H1 (cell line): ENCODE data around the gene MARS2. TPM values are rescaled to one million over a fixed set of nuclear protein-coding genes. Genes with fewer than 3 reads are reported as not detected.

Experiments
- CTCF ChIA-PET: fragments of 300-600 bp; sonication (Branson Sonifier 250); formaldehyde crosslinking; loops from one replicate; lab custom pipeline; 2021; ENCODE audit not compliant: partially characterized antibody; lab: Charles Lee
- POLR2A ChIA-PET: fragments of 300-600 bp; sonication (Branson Sonifier 250); formaldehyde crosslinking; loops from one replicate; lab custom pipeline; 2021; ENCODE audit warnings: inconsistent platforms; ENCODE audit not compliant: partially characterized antibody; lab: Charles Lee
- DNase-seq, 2 experiments: peaks; one replicate each; pipeline versions ENCODE4 v3.0.0 to v3.0.0-alpha.2; 2010 to 2022; ENCODE audit warnings: low spot score in 2 of 2, low read depth in 1 of 2, mixed read lengths in 1 of 2
- FAIRE-seq: peaks from 2 replicates; lab custom pipeline; 2011; peaks lifted over from hg19 to GRCh38; lab: Jason Lieb, UNC
- H2AFZ ChIP-seq: 2 replicates; pipeline ENCODE4 v1.8.1; 2012; ENCODE audit warnings: low read length, inconsistent platforms
- H2AK5ac ChIP-seq: 2 replicates; pipeline ENCODE4 v1.6.1; 2013; ENCODE audit warnings: low read depth, low read length
- H2BK120ac ChIP-seq: replicated peaks from 2 replicates; pipeline ENCODE3; 2013; ENCODE audit warnings: low read depth, low read length, inconsistent platforms
- H2BK12ac ChIP-seq: 2 replicates; pipeline ENCODE4 v1.6.1; 2013; ENCODE audit warnings: low read depth, low read length
- H2BK15ac ChIP-seq: 2 replicates; pipeline ENCODE4 v1.6.1; 2013; ENCODE audit warnings: low read length
- H2BK20ac ChIP-seq: 2 replicates; pipeline ENCODE4 v1.6.1; 2013; ENCODE audit warnings: low read length
- H2BK5ac ChIP-seq: 2 replicates; pipeline ENCODE4 v1.6.1; 2013; ENCODE audit warnings: low read depth, low read length
- H3K14ac ChIP-seq: 2 replicates; pipeline ENCODE4 v1.6.1; 2013; ENCODE audit warnings: inconsistent platforms; ENCODE audit not compliant: insufficient read length
- H3K18ac ChIP-seq: 2 replicates; pipeline ENCODE4 v1.6.1; 2013; ENCODE audit warnings: low read length; ENCODE audit errors: extremely low read depth
- H3K23ac ChIP-seq: 2 replicates; pipeline ENCODE4 v1.6.1; 2013; ENCODE audit warnings: inconsistent platforms; ENCODE audit not compliant: insufficient read length
- H3K23me2 ChIP-seq: 2 replicates; pipeline ENCODE4 v1.6.1; 2013; ENCODE audit warnings: low read depth, low read length
- H3K27ac ChIP-seq: 2 replicates; pipeline ENCODE4 v1.6.1; 2011; ENCODE audit warnings: low read depth, low read length, inconsistent platforms
- H3K27me3 ChIP-seq, 4 experiments: replicated peaks in 1 of 4; 1 replicate in 1 of 4; 2 replicates in 3 of 4; pipeline versions ENCODE4 v1.6.1 to v1.8.1; 2011 to 2013; ENCODE audit warnings: low read length in 3 of 4, mild to moderate bottlenecking in 3 of 4, inconsistent platforms in 2 of 4, mixed read lengths in 2 of 4, moderate library complexity in 1 of 4; ENCODE audit not compliant: control insufficient read depth in 3 of 4, insufficient read depth in 3 of 4; ENCODE audit errors: extremely low read depth in 1 of 4
- H3K36me3 ChIP-seq, 4 experiments: 2 replicates each; pipeline versions ENCODE4 v1.6.1 to v1.8.1; 2011 to 2013; ENCODE audit warnings: mild to moderate bottlenecking in 4 of 4, low read length in 3 of 4, moderate library complexity in 2 of 4, control low read depth in 1 of 4, inconsistent platforms in 1 of 4; ENCODE audit not compliant: insufficient read depth in 4 of 4, control insufficient read depth in 2 of 4
- H3K4ac ChIP-seq: replicated peaks from 2 replicates; pipeline ENCODE3; 2013; ENCODE audit warnings: low read length, low read depth, mixed read lengths, inconsistent platforms; ENCODE audit not compliant: insufficient read length
- H3K4me1 ChIP-seq, 4 experiments: replicated peaks in 1 of 4; 1 replicate in 1 of 4; 2 replicates in 3 of 4; pipeline versions ENCODE4 v1.6.1 to v1.8.1; 2011 to 2013; ENCODE audit warnings: low read length in 3 of 4, inconsistent platforms in 2 of 4, mixed read lengths in 1 of 4; ENCODE audit not compliant: insufficient read depth in 4 of 4, control insufficient read depth in 3 of 4
- H3K4me2 ChIP-seq, 2 experiments: 2 replicates each; pipeline versions ENCODE4 v1.6.1 to v1.8.1; 2011 to 2013; ENCODE audit warnings: low read depth in 2 of 2, low read length in 2 of 2, control low read depth in 1 of 2, inconsistent platforms in 1 of 2, mild to moderate bottlenecking in 1 of 2; ENCODE audit not compliant: insufficient read depth in 1 of 2
- H3K4me3 ChIP-seq, 4 experiments: fragments of 200-600, 300-600 bp in 1 of 4; sonication (generic), shearing (Covaris generic), sonication (Bioruptor Twin) in 1 of 4; 2 replicates each; pipeline versions ENCODE4 v1.5.1 to v1.8.1; 2011 to 2016; ENCODE audit warnings: low read length in 4 of 4, low read depth in 3 of 4, control low read depth in 2 of 4, inconsistent platforms in 2 of 4, mild to moderate bottlenecking in 2 of 4, mixed read lengths in 1 of 4, moderate library complexity in 1 of 4; ENCODE audit not compliant: insufficient read depth in 2 of 4; ENCODE audit errors: extremely low read depth in 1 of 4
- H3K56ac ChIP-seq: replicated peaks from 2 replicates; pipeline ENCODE3; 2013; ENCODE audit warnings: low read depth, mild to moderate bottlenecking, mixed read lengths, low read length, inconsistent platforms; ENCODE audit not compliant: insufficient read length
- H3K79me1 ChIP-seq: 2 replicates; pipeline ENCODE4 v1.6.1; 2013; ENCODE audit warnings: low read depth, low read length, control low read depth
- H3K79me2 ChIP-seq, 2 experiments: 2 replicates each; pipeline versions ENCODE4 v1.6.1 to v1.8.1; 2012 to 2013; ENCODE audit warnings: low read length in 2 of 2, mild to moderate bottlenecking in 2 of 2, inconsistent platforms in 1 of 2; ENCODE audit not compliant: insufficient read depth in 2 of 2, control insufficient read depth in 1 of 2
- H3K9ac ChIP-seq, 4 experiments: replicated peaks in 1 of 4; 1 replicate in 1 of 4; 2 replicates in 3 of 4; pipeline versions ENCODE4 v1.6.1 to v1.8.1; 2011 to 2013; ENCODE audit warnings: low read depth in 3 of 4, low read length in 3 of 4, control low read depth in 2 of 4, mild to moderate bottlenecking in 2 of 4, moderate library complexity in 2 of 4, inconsistent platforms in 1 of 4; ENCODE audit errors: extremely low read depth in 1 of 4
- H3K9me3 ChIP-seq, 2 experiments: 2 replicates each; pipeline versions ENCODE4 v1.6.1 to v1.8.1; 2012 to 2013; ENCODE audit warnings: mild to moderate bottlenecking in 2 of 2, moderate library complexity in 2 of 2, control low read depth in 1 of 2, inconsistent platforms in 1 of 2, low read depth in 1 of 2, low read length in 1 of 2, mixed read lengths in 1 of 2; ENCODE audit not compliant: insufficient read depth in 2 of 2
- H4K20me1 ChIP-seq, 2 experiments: replicated peaks in 1 of 2; 2 replicates each; pipeline versions ENCODE3 to v1.8.1; 2011 to 2013; ENCODE audit warnings: inconsistent platforms in 2 of 2, low read length in 2 of 2, mild to moderate bottlenecking in 1 of 2; ENCODE audit not compliant: insufficient read depth in 2 of 2, control insufficient read depth in 1 of 2
- H4K5ac ChIP-seq: 2 replicates; pipeline ENCODE4 v1.6.1; 2013; ENCODE audit warnings: low read length, low read depth, mixed read lengths, inconsistent platforms; ENCODE audit not compliant: insufficient read length
- H4K8ac ChIP-seq: 2 replicates; pipeline ENCODE4 v1.8.0; 2013; ENCODE audit warnings: mild to moderate bottlenecking, moderate library complexity, low read length, inconsistent platforms; ENCODE audit not compliant: insufficient read depth; ENCODE audit errors: extremely low read depth
- H4K91ac ChIP-seq: replicated peaks from 2 replicates; pipeline ENCODE3; 2013; ENCODE audit warnings: low read length, mixed read lengths, inconsistent platforms; ENCODE audit not compliant: insufficient read length
- ASH2L ChIP-seq: fragments of 200-600, 300-600 bp; sonication (generic); IDR thresholded peaks from one replicate; pipeline ENCODE4 v1.7.1; 2017; ENCODE audit warnings: low read length
- BACH1 ChIP-seq: IDR thresholded peaks from 2 replicates; pipeline ENCODE4 v1.6.1; 2012; ENCODE audit warnings: low read length, improper control_type of control experiment
- JUND ChIP-seq: IDR thresholded peaks from 2 replicates; pipeline ENCODE4 v1.6.1; 2011; ENCODE audit warnings: mild to moderate bottlenecking, improper control_type of control experiment, low read length
- PHF8 ChIP-seq: fragments of 200-600 bp; sonication (generic); conservative IDR thresholded peaks from 2 replicates; pipeline ENCODE4 v1.7.1; 2012; ENCODE audit warnings: low read depth, mild to moderate bottlenecking, inconsistent platforms, low read length, moderate library complexity
- POLR2AphosphoS5 ChIP-seq: IDR thresholded peaks from 2 replicates; pipeline ENCODE4 v1.6.1; 2011; ENCODE audit warnings: low read depth, low read length
- RAD21 ChIP-seq, 2 experiments: IDR thresholded peaks in 1 of 2; conservative IDR thresholded peaks in 1 of 2; 2 replicates each; pipeline ENCODE4 v1.6.1; 2011; ENCODE audit warnings: low read depth in 2 of 2, low read length in 2 of 2, improper control_type of control experiment in 1 of 2, inconsistent platforms in 1 of 2, mild to moderate bottlenecking in 1 of 2, moderate library complexity in 1 of 2
- SIRT6 ChIP-seq: IDR thresholded peaks from one replicate; pipeline ENCODE4 v1.7.1; 2012; ENCODE audit warnings: low read length, inconsistent platforms
- TEAD4 ChIP-seq: IDR thresholded peaks from 2 replicates; pipeline ENCODE4 v1.6.1; 2012; ENCODE audit warnings: low read depth, low read length, inconsistent platforms, mixed read lengths
- USF2 ChIP-seq: IDR thresholded peaks from 2 replicates; pipeline ENCODE4 v1.6.1; 2011; ENCODE audit warnings: low read length, improper control_type of control experiment
- YY1 ChIP-seq: IDR thresholded peaks from 2 replicates; pipeline ENCODE4 v1.6.1; 2011; ENCODE audit warnings: low read depth, mild to moderate bottlenecking, low read length
- WGBS, 2 experiments: shearing (Covaris generic) in 1 of 2; methylation state at CpG; one replicate each; pipeline versions ENCODE4 v1.1.6 to v1.1.7; 2013 to 2015; ENCODE audit warnings: low lambda C conversion rate in 2 of 2, mixed read lengths in 2 of 2, inconsistent platforms in 1 of 2, low coverage in 1 of 2, missing lambda C conversion rate in 1 of 2; ENCODE audit not compliant: insufficient replicate concordance in 2 of 2, insufficient coverage in 1 of 2, insufficient read length in 1 of 2; ENCODE audit errors: extremely low coverage in 1 of 2, missing lambda C conversion rate in 1 of 2; 5-methylcytosine and 5-hydroxymethylcytosine counted together
- polyA plus RNA-seq, 7 experiments: library from polyadenylated mRNA; depleted of rRNA in 3 of 7; stranded (reverse) in 5 of 7; unstranded in 2 of 7; fragments of >200 nt in 5 of 7; fragments of 200-250 nt in 2 of 7; gene quantifications; 1 replicate in 5 of 7; 2 replicates in 1 of 7; 4 replicates in 1 of 7; pipeline versions ENCODE4 v1.2.1 to v1.2.3, GENCODE V29; 2011 to 2013; ENCODE audit warnings: missing spikeins in 2 of 7, mixed read lengths in 2 of 7
- total RNA-seq: library from RNA; stranded (reverse); fragmentation: NEBNext Ultra II Directional; extraction: Animal tissue kit (Norgen Biotek cat#: 25700); gene quantifications from 2 replicates; pipeline ENCODE4 v1.2.1, GENCODE V29; 2021
- TF ChIP-seq, protein P1 (sequence below): IDR thresholded peaks from 2 replicates; pipeline ENCODE4 v1.6.1; 2011; ENCODE audit warnings: low read depth, mild to moderate bottlenecking, low read length; ENCODE audit not compliant: insufficient read depth

The MARS2 gene
- total and polyA plus RNA-seq, 2 of the 8 experiments (the other 6 are each of a cell fraction or from before 2014, with no cell fraction given), result 15.7 to 27.2 TPM

GRCh38 chr2:197675711-197676188, 29.4 kb upstream of the MARS2 start:
- Histone ChIP-seq H4K8ac (no peak overlapping the region), H3K27ac (no peak overlapping the region), H3K23ac (no peak overlapping the region), H4K91ac (no peak overlapping the region), H3K79me2 (no peaks in the 10 kb centered on the region), H3K79me1 (no peaks in the 10 kb centered on the region), H3K23me2 (no peaks in the 10 kb centered on the region), H2BK15ac (no peak overlapping the region), H3K4me2 (peak overlapping the region; percentile 8 to 69; a peak in 3 of 4 replicates), H3K56ac (no peak overlapping the region), H2BK5ac (no peak overlapping the region), H3K4me1 (peaks cover 0 to 8% (median 4%) of the 10 kb centered on the region in 4 experiments; a peak in 5 of 7 replicates), H4K20me1 (no peaks in the 10 kb centered on the region), H3K14ac (no peak overlapping the region), H3K4ac (no peak overlapping the region), H2BK120ac (no peak overlapping the region), H2BK12ac (no peak overlapping the region), H3K9me3 (no peaks in the 10 kb centered on the region), H3K36me3 (no peaks in the 10 kb centered on the region), H4K5ac (no peak overlapping the region), H2BK20ac (no peak overlapping the region), H3K9ac (peak overlapping the region in 1 of 4 experiments; percentile 20; a peak in 1 of 7 replicates), H3K4me3 (peak overlapping the region in 3 of 4 experiments; percentile 19 to 56 (median 31); a peak in 5 of 8 replicates), H2AK5ac (no peak overlapping the region), H3K18ac (no peak overlapping the region; the same call in 1 of the 2 replicates), H3K27me3 (no peaks in the 10 kb centered on the region), H2AFZ (peak overlapping the region; percentile 70; the same call in 1 of the 2 replicates)
- POLR2A ChIA-PET, result interaction anchor here (2.0 kb wide), 1 partner anchor 176 kb away, joined by 5 read pairs; the partner anchor contains the start of genes HSPD1 and HSPE1
- TF ChIP-seq JUND, result peak; percentile 83
- TF ChIP-seq BACH1, result no peak
- TF ChIP-seq, protein P1, sequence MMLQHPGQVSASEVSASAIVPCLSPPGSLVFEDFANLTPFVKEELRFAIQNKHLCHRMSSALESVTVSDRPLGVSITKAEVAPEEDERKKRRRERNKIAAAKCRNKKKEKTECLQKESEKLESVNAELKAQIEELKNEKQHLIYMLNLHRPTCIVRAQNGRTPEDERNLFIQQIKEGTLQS, result no peak
- no peak for TF ChIP-seq YY1
- no peak for TF ChIP-seq RAD21 (IDR thresholded peaks at IDR 0.05 in 1 of 2, conservative IDR thresholded peaks at IDR 0.05 in 1 of 2; ENCODE audit: low read depth in 2 of 2, low read length in 2 of 2)
- no peak for TF ChIP-seq USF2
- no peak for TF ChIP-seq TEAD4
- TF ChIP-seq PHF8, result no peak
- no peak for TF ChIP-seq POLR2AphosphoS5
- no peak for TF ChIP-seq SIRT6
- peak; percentile 33 for TF ChIP-seq ASH2L
- CTCF ChIA-PET, result no interaction called here
- no peak for DNase-seq
- 4% methylated on average over 5 of the region's 6 CpGs; no CpG with 5 or more reads in 1 of the 2 experiments for WGBS, 2 experiments
- FAIRE-seq, result no peak
